ENCODE results near the gene MIA.
"Not testable (repeated sequence)": the region's sequence is repeated elsewhere in the genome, so short reads cannot be mapped to it uniquely, and the experiment has no call there.

GRCh38 chr19:40812571-40812970, 37.2 kb downstream of the MIA start:
- not testable (repeated sequence) for TF ChIP-seq CTCF, POLR2AphosphoS5, POLR2A (IDR thresholded peaks at IDR 0.05)

Measured in breast epithelium (tissue), 3 donors.